ENCODE results near the gene NENF.
A peak's percentile ranks its signal among the peaks of the same experiment; 100 is the strongest.

The NENF gene

GRCh38 chr1:212482637-212483441, 50.1 kb downstream of the NENF start:
- no peak for DNase-seq

- DNase-seq, result no peak
These were observed 52.2 kb downstream of the NENF start for GRCh38 chr1:212484701-212485570.

GRCh38 chr1:212485571-212485912, 52.8 kb downstream of the NENF start:
- no peak for DNase-seq

GRCh38 chr1:212485913-212486618, 53.3 kb downstream of the NENF start:
- peak; percentile 98 for DNase-seq

GRCh38 chr1:212486619-212486975, 53.9 kb downstream of the NENF start:
- no peak for DNase-seq

- DNase-seq, result no peak
These were observed 54.6 kb downstream of the NENF start for GRCh38 chr1:212487286-212487685.

- no peak for DNase-seq
These were observed 55.2 kb downstream of the NENF start for GRCh38 chr1:212487774-212488435.

GRCh38 chr1:212488436-212489283, 55.9 kb downstream of the NENF start:
- peak; percentile 85 for DNase-seq

DNA sequence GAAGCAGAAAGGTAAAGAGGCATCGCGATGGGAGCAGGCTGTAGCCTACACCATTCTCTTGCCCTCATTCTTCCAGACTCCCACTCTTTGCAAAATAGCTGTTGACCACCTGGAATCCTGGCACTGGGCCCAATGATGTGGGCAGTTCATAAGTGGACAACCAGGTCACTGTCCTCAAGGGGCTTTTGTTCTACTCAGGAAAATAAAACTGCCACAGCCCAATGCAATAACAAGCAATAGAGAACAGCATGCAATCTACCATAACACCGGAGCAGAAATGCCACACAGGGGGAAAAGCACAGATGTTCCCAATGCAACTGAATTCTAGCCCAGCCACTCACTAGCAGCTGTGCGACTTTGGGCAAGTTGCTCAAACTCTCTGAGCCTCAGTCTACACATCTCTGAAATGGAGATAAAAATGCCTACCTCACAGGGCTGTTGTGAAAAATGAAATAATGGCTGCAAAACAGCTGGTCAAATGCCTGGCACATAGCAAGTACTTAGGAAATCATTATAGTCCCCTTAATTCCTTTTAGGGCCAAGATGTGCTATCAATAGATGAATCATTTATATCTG, 56.7 kb downstream of the NENF start:
- DNase-seq, result no peak

DNA sequence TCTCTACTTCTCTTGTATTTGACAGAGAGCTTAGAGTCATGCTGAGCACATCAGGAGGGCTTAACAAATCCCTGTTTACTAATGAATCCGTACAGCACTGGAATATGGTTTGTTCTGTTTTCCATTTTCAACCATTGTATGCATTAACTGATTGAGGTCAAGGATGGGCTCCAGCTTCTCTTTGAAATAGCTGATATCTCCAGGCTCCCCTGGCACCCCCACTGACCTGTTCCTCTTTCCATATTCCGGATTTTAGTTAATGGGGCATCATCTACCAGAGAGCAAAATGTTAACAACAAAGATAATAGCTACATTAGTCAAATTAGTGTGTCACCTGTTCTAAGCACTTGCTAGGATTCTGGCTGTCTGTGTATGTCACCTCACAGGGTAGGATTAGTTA, 57.6 kb downstream of the NENF start:
- DNase-seq, result no peak

GRCh38 chr1:212491454-212491853, 58.7 kb downstream of the NENF start:
- no peak for DNase-seq

All from DMS153 (cell line).